HCT116 (cell line): ENCODE data around the gene CAMSAP1. TPM values are rescaled to one million over a fixed set of nuclear protein-coding genes. Genes with fewer than 3 reads are reported as not detected.

Experiments
- ATAC-seq: fragments of 200-7000 bp; cut with Tn5 transposase; 2 replicates; pipeline ENCODE4 v1.9.1; 2020; ENCODE audit warnings: mild to moderate bottlenecking, moderate library complexity
- BruUV-seq: library from RNA; stranded (reverse); fragments of 400-500 nt; replicated peaks from 2 replicates; lab custom pipeline; 2021; lab: Mats Ljungman, UMichigan
- CTCF ChIA-PET: fragments of 300-600 bp; sonication (Branson Sonifier 250); formaldehyde crosslinking; loops from one replicate; lab custom pipeline; 2021; ENCODE audit warnings: antibody characterized with exemption; lab: Charles Lee
- POLR2A ChIA-PET: fragments of 300-600, 350-600 bp; sonication (Branson Sonifier 250); formaldehyde crosslinking; loops from one replicate; lab custom pipeline; 2021; ENCODE audit warnings: antibody characterized with exemption; lab: Charles Lee
- RAD21 ChIA-PET, 2 experiments: fragments of 300-600 bp; sonication (Branson Sonifier 250); formaldehyde crosslinking; loops; one replicate each; lab custom pipeline; 2023; ENCODE audit warnings: low total read pairs in 2 of 2; ENCODE audit not compliant: uncharacterized antibody in 2 of 2, unreplicated experiment in 2 of 2, low non-redundant PET in 1 of 2; lab: Charles Lee
- DNase-seq: peaks from one replicate; pipeline ENCODE4 v3.0.0-alpha.2; 2010; ENCODE audit warnings: low read depth, low spot score
- H2AFZ ChIP-seq: fragments of 200-600 bp; shearing (Covaris generic), sonication (generic); 2 replicates; pipeline ENCODE4 v1.6.1; 2017; ENCODE audit warnings: low read depth, mixed run types, mixed read lengths, antibody characterized with exemption, low read length; ENCODE audit not compliant: poor library complexity, severe bottlenecking
- H3K27ac ChIP-seq: 2 replicates; pipeline ENCODE4 v1.5.1; 2012; ENCODE audit warnings: low read depth, low read length
- H3K27me3 ChIP-seq: fragments of 200-600 bp; sonication (generic); 2 replicates; pipeline ENCODE4 v1.6.1; 2016; ENCODE audit warnings: mixed run types, low read length, mixed read lengths; ENCODE audit not compliant: insufficient read depth
- H3K36me3 ChIP-seq, 2 experiments: fragments of 200-500 bp in 1 of 2; fragments of 200-600 bp in 1 of 2; sonication (Bioruptor generic) in 1 of 2; sonication (generic) in 1 of 2; 2 replicates each; pipeline versions ENCODE4 v1.5.1 to v1.6.1; 2014 to 2016; ENCODE audit warnings: low read length in 2 of 2, inconsistent platforms in 1 of 2, mixed read lengths in 1 of 2, mixed run types in 1 of 2; ENCODE audit not compliant: insufficient read depth in 2 of 2, control insufficient read depth in 1 of 2
- H3K4me1 ChIP-seq, 2 experiments: fragments of 200-600 bp in 1 of 2; sonication (generic) in 1 of 2; 2 replicates each; pipeline versions ENCODE4 v1.5.1 to v1.6.1; 2012 to 2017; ENCODE audit warnings: low read length in 2 of 2, inconsistent platforms in 1 of 2, mild to moderate bottlenecking in 1 of 2, mixed read lengths in 1 of 2, mixed run types in 1 of 2, moderate library complexity in 1 of 2; ENCODE audit not compliant: insufficient read depth in 2 of 2, control insufficient read depth in 1 of 2
- H3K4me2 ChIP-seq: fragments of 200-600 bp; sonication (generic); 2 replicates; pipeline ENCODE4 v1.6.1; 2017; ENCODE audit warnings: mixed run types, low read length, mixed read lengths
- H3K4me3 ChIP-seq, 2 experiments: fragments of 200-600 bp in 1 of 2; sonication (generic) in 1 of 2; replicated peaks in 1 of 2; 2 replicates each; pipeline ENCODE4 v1.5.1; 2011 to 2016; ENCODE audit warnings: low read length in 2 of 2, control low read depth in 1 of 2, low read depth in 1 of 2, mild to moderate bottlenecking in 1 of 2, mixed read lengths in 1 of 2, mixed run types in 1 of 2
- H3K79me2 ChIP-seq: fragments of 200-600 bp; sonication (generic); 2 replicates; pipeline ENCODE4 v1.6.1; 2017; ENCODE audit warnings: mild to moderate bottlenecking, mixed run types, low read length, moderate library complexity, mixed read lengths; ENCODE audit not compliant: insufficient read depth
- H3K9ac ChIP-seq: fragments of 200-600 bp; sonication (generic); 2 replicates; pipeline ENCODE4 v1.6.1; 2016; ENCODE audit warnings: low read length, mixed read lengths
- H3K9me2 ChIP-seq: fragments of 200-600 bp; sonication (generic), shearing (Covaris generic); 2 replicates; pipeline ENCODE4 v1.6.1; 2017; ENCODE audit warnings: mixed run types, mild to moderate bottlenecking, moderate library complexity; ENCODE audit not compliant: insufficient read depth
- H3K9me3 ChIP-seq, 2 experiments: fragments of 200-500 bp in 1 of 2; fragments of 200-600 bp in 1 of 2; sonication (Bioruptor generic) in 1 of 2; sonication (generic) in 1 of 2; 2 replicates each; pipeline ENCODE4 v1.6.1; 2014 to 2017; ENCODE audit warnings: low read length in 2 of 2, mixed read lengths in 2 of 2, inconsistent platforms in 1 of 2, low read depth in 1 of 2, mild to moderate bottlenecking in 1 of 2, mixed run types in 1 of 2, moderate library complexity in 1 of 2; ENCODE audit not compliant: control insufficient read depth in 1 of 2, insufficient read depth in 1 of 2
- H4K20me1 ChIP-seq: fragments of 200-600 bp; sonication (generic), shearing (Covaris generic); 2 replicates; pipeline ENCODE4 v1.6.1; 2017; ENCODE audit warnings: mixed run types, mild to moderate bottlenecking, moderate library complexity; ENCODE audit not compliant: insufficient read depth
- CBX3 ChIP-seq: IDR thresholded peaks from 2 replicates; pipeline ENCODE4 v1.6.1; 2012; ENCODE audit warnings: low read depth
- EZH2 ChIP-seq: fragments of 200-600 bp; sonication (generic); IDR thresholded peaks from 2 replicates; pipeline ENCODE4 v1.6.1; 2017; ENCODE audit warnings: antibody characterized with exemption, mixed run types
- RAD21 ChIP-seq: IDR thresholded peaks from 2 replicates; pipeline ENCODE4 v1.6.1; 2012; ENCODE audit warnings: low read depth, mild to moderate bottlenecking
- TCF7L2 ChIP-seq: IDR thresholded peaks from 2 replicates; pipeline ENCODE4 v1.7.0; 2011; ENCODE audit warnings: borderline replicate concordance, inconsistent platforms; ENCODE audit not compliant: insufficient read depth, insufficient read length; ENCODE audit errors: extremely low read depth
- YY1 ChIP-seq: IDR thresholded peaks from 2 replicates; pipeline ENCODE4 v1.6.1; 2011; ENCODE audit warnings: low read length, low read depth, moderate library complexity, mild to moderate bottlenecking; ENCODE audit not compliant: insufficient replicate concordance; ENCODE audit errors: extremely low read depth
- intact Hi-C: fragments of 100-400 bp; cut with micrococcal nuclease; formaldehyde crosslinking; loops from 2 replicates; pipeline ENCODE4 v1.10.0; 2022
- total RNA-seq: library from RNA; stranded (reverse); gene quantifications from one replicate; pipeline ENCODE4 v1.2.1, GENCODE V29; 2021; ENCODE audit not compliant: unreplicated experiment
- TF ChIP-seq, protein P1 (sequence below): IDR thresholded peaks from 2 replicates; pipeline ENCODE4 v1.6.1; 2012; ENCODE audit warnings: low read depth

Gene CAMSAP1
- total RNA-seq, 1 experiment from 2014 or later, result 33.1 TPM

DNA sequence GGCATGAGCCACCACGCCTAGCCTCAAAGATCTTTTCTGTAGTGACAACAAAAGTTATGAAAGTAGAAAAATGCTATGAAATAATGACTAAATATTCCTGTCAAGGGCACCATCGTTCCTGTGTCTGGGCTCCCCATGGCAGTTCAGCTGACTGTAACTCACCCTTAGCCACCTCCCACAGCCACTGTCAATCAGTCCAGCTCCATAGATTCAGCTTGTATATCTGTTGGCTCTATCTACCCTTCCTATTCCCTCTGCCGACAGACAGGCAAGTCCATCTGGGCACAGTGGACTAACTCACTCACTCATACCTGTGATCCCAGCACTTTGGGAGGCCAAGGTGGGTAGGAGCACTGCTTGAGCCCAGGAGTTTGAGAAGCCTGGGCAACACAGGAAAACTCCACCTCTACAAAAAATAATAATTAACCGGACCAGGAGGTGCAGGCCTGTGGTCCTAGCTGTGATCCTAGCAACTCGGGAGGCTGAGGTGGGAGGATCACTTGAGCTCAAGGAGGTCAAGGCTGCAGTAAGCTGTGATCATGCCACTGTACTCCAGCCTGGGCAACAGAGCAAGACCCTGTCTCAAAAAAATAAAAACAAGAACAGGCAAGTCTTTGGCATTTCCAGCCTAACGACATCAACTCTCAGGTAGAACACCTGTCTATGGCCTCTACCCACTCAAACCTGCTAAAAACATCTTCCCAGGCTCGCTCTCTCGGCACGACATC is 6.2 kb downstream of the CAMSAP1 start:
- Histone ChIP-seq H3K4me3 (no peak overlapping the region), H3K79me2 (peaks cover 100% of the 10 kb centered on the region), H2AFZ (no peak overlapping the region), H3K4me1 (peaks cover 21 to 30% of the 10 kb centered on the region in 2 experiments), H3K27me3 (no peaks in the 10 kb centered on the region), H3K9me2 (no peaks in the 10 kb centered on the region), H3K27ac (no peak overlapping the region), H3K36me3 (peaks cover 0 to 13% of the 10 kb centered on the region in 2 experiments; a peak in 1 of 4 replicates), H4K20me1 (peaks cover 9% of the 10 kb centered on the region; the same call in 1 of the 2 replicates), H3K9me3 (peaks cover 0 to 6% of the 10 kb centered on the region in 2 experiments; a peak in 1 of 4 replicates), H3K4me2 (no peak overlapping the region), H3K9ac (no peak overlapping the region)
- ChIA-PET CTCF (no interaction called here), RAD21 (no interaction called here), POLR2A (no interaction called here)
- ATAC-seq (no peak), DNase-seq (no peak)
- intact Hi-C loops, result no loop called here
- no peak for TF ChIP-seq TCF7L2
- no peak for TF ChIP-seq CBX3
- no peak for TF ChIP-seq RAD21
- TF ChIP-seq, protein P1, sequence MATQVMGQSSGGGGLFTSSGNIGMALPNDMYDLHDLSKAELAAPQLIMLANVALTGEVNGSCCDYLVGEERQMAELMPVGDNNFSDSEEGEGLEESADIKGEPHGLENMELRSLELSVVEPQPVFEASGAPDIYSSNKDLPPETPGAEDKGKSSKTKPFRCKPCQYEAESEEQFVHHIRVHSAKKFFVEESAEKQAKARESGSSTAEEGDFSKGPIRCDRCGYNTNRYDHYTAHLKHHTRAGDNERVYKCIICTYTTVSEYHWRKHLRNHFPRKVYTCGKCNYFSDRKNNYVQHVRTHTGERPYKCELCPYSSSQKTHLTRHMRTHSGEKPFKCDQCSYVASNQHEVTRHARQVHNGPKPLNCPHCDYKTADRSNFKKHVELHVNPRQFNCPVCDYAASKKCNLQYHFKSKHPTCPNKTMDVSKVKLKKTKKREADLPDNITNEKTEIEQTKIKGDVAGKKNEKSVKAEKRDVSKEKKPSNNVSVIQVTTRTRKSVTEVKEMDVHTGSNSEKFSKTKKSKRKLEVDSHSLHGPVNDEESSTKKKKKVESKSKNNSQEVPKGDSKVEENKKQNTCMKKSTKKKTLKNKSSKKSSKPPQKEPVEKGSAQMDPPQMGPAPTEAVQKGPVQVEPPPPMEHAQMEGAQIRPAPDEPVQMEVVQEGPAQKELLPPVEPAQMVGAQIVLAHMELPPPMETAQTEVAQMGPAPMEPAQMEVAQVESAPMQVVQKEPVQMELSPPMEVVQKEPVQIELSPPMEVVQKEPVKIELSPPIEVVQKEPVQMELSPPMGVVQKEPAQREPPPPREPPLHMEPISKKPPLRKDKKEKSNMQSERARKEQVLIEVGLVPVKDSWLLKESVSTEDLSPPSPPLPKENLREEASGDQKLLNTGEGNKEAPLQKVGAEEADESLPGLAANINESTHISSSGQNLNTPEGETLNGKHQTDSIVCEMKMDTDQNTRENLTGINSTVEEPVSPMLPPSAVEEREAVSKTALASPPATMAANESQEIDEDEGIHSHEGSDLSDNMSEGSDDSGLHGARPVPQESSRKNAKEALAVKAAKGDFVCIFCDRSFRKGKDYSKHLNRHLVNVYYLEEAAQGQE, result no peak
- no peak for TF ChIP-seq EZH2
- no peak for TF ChIP-seq YY1
- no TSS peak for BruUV-seq
